Activated naive CD8-positive, alpha-beta T cell treated with anti-CD3 and anti-CD28 coated beads for 36 hours (primary cell): ENCODE results near the gene CRB2. TPM values are rescaled to one million over a fixed set of nuclear protein-coding genes. Genes with fewer than 3 reads are reported as not detected.

Source experiments
- DNase-seq: peaks from one replicate; pipeline ENCODE4 v3.0.0; 2021
- H3K27ac Mint-ChIP-seq: one replicate; pipeline ENCODE4 v1.8.0; 2022; ENCODE audit warnings: mild to moderate bottlenecking, moderate library complexity, mixed read lengths
- H3K27me3 Mint-ChIP-seq: one replicate; pipeline ENCODE4 v1.8.0; 2022; ENCODE audit warnings: mild to moderate bottlenecking, mixed read lengths
- H3K36me3 Mint-ChIP-seq: one replicate; pipeline ENCODE4 v1.8.0; 2021; ENCODE audit warnings: mild to moderate bottlenecking, mixed read lengths
- H3K4me1 Mint-ChIP-seq: one replicate; pipeline ENCODE4 v1.8.0; 2021; ENCODE audit warnings: mixed read lengths
- H3K4me3 Mint-ChIP-seq: one replicate; pipeline ENCODE4 v1.8.0; 2022; ENCODE audit warnings: mild to moderate bottlenecking, moderate library complexity, mixed read lengths
- H3K9me3 Mint-ChIP-seq: one replicate; pipeline ENCODE4 v1.8.0; 2022; ENCODE audit warnings: mixed read lengths
- total RNA-seq, 2 experiments: library from RNA; stranded (reverse); gene quantifications; one replicate each; pipeline ENCODE4 v1.2.3, GENCODE V29; 2021

CRB2 gene
- total RNA-seq, 2 experiments from 2014 or later, result 0.06 to 0.10 TPM

- Mint-ChIP-seq H3K4me3 (no peak overlapping the region), H3K36me3 (peaks cover 1% of the 10 kb centered on the region), H3K9me3 (no peaks in the 10 kb centered on the region), H3K4me1 (no peaks in the 10 kb centered on the region), H3K27me3 (no peaks in the 10 kb centered on the region), H3K27ac (no peak overlapping the region)
- DNase-seq, result no peak
These were observed 63.1 kb downstream of the CRB2 start for GRCh38 chr9:123419091-123419490.

GRCh38 chr9:123419721-123420591 lies 64.0 kb downstream of the CRB2 start:
- no peak overlapping the region for H3K4me3 Mint-ChIP-seq
- no peaks in the 10 kb centered on the region for H3K27me3 Mint-ChIP-seq
- DNase-seq, result no peak
- H3K36me3 Mint-ChIP-seq, result peaks cover 1% of the 10 kb centered on the region
- H3K4me1 Mint-ChIP-seq, result no peaks in the 10 kb centered on the region
- H3K27ac Mint-ChIP-seq, result no peak overlapping the region
- no peaks in the 10 kb centered on the region for H3K9me3 Mint-ChIP-seq

DNA sequence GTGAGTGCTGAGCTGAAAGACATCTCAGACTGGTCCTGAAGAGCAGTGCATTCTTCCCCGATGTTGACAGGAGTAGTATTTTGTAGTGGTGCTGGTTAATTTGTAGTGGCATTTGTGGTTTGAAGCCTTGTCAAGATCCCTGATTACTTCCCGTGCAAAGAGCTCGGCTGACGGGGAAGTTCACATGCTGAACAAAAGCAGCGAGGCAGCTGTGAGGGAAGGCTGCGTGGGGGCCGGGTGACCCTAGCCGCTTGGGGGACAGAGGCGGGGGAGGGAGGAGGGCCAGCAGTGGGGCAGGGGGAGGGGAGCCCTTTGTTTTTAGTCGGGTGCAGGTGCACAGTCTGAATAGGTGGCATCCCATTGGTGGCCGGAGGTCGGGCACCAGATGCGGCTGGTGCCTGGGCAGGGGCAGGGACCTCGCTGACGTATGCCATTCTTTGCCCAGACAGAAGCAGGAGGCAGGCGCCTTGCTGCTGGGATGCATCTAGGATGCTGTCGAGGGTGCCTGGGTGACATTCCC lies 64.7 kb downstream of the CRB2 start:
- no peak for DNase-seq
- no peaks in the 10 kb centered on the region for H3K9me3 Mint-ChIP-seq
- no peaks in the 10 kb centered on the region for H3K4me1 Mint-ChIP-seq
- H3K36me3 Mint-ChIP-seq, result peaks cover 1% of the 10 kb centered on the region
- H3K27me3 Mint-ChIP-seq, result no peaks in the 10 kb centered on the region
- no peak overlapping the region for H3K4me3 Mint-ChIP-seq
- no peak overlapping the region for H3K27ac Mint-ChIP-seq

DNA sequence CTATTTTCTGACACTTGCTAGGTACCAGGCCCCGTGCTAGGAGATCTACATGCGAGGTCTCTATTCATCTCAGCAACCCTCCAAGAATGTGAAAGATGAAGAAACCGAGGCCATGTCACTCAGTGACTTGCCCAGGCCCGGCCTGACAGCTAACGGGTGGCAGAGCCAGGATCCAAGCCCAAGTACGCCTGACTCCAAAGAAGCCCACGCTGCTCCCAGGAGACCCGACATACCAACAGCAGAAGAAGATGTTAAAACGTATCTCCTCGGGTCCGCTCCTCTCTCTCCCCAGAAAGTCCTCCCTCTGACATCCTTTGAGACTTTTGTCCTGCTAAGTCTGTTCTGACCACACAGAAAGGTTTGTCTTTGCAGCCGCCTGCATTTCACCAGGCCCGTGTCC lies 65.2 kb downstream of the CRB2 start:
- no peak for DNase-seq
- H3K36me3 Mint-ChIP-seq, result peaks cover 1% of the 10 kb centered on the region
- H3K9me3 Mint-ChIP-seq, result no peaks in the 10 kb centered on the region
- no peak overlapping the region for H3K27ac Mint-ChIP-seq
- no peaks in the 10 kb centered on the region for H3K4me1 Mint-ChIP-seq
- no peaks in the 10 kb centered on the region for H3K27me3 Mint-ChIP-seq
- H3K4me3 Mint-ChIP-seq, result no peak overlapping the region

GRCh38 chr9:123421801-123422455 lies 65.9 kb downstream of the CRB2 start:
- Mint-ChIP-seq H3K9me3 (no peaks in the 10 kb centered on the region), H3K36me3 (peaks cover 1% of the 10 kb centered on the region), H3K4me1 (peaks cover 2% of the 10 kb centered on the region), H3K27ac (no peak overlapping the region), H3K27me3 (no peaks in the 10 kb centered on the region), H3K4me3 (no peak overlapping the region)
- no peak for DNase-seq

DNA sequence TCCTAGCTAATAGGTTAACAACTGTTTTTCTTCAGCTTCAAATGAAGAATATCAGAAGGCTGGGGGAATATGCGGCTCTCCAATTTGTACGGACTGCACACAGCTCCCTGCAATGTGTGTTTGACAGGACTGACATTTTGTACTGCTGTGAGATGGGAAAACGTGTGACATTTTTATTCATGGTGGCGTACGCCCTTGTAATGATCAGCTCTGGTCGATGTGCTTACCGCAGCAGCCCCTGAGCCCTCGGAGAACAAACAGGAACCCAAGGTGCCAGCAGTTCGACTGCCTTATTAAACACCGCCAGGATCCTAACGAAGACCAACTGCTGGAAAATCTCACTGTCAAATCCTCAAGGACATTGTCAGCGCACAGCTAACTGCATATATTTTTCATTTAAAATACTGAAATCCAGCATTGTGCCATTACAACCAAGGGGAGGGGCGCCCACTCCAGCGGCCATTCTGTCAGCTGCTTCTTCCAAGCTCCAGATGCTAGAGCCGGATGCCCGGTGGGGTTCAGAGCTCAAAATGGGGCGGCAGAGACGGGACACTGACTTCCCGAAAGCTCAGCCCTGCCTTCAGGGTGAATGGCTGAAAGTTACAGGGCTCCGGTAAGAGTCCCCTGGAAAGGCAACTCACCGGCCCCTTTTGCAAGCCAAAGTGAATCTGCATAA lies 66.8 kb downstream of the CRB2 start:
- Mint-ChIP-seq H3K36me3 (peaks cover 1% of the 10 kb centered on the region), H3K4me3 (no peak overlapping the region), H3K27me3 (no peaks in the 10 kb centered on the region), H3K4me1 (peaks cover 2% of the 10 kb centered on the region), H3K9me3 (no peaks in the 10 kb centered on the region), H3K27ac (no peak overlapping the region)
- no peak for DNase-seq

DNA sequence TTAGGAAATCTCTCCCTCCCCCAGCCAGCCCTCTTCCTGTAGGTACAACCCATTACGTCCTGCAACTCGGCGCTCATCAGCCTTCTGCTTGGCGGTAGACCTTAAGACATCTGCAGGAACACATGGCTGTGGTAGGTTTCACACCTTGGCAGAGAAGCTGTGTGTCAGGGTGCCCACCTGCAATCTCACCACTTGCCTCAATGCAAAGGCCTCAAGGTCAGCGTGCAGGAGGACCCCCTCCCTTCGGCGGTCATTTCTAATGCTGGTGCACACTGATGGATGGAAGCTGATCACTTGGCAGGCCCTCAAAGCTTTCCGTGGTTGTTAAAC lies 67.3 kb downstream of the CRB2 start:
- Mint-ChIP-seq H3K4me1 (peaks cover 2% of the 10 kb centered on the region), H3K9me3 (no peaks in the 10 kb centered on the region), H3K4me3 (no peak overlapping the region), H3K36me3 (peaks cover 1% of the 10 kb centered on the region), H3K27me3 (no peaks in the 10 kb centered on the region), H3K27ac (no peak overlapping the region)
- no peak for DNase-seq

DNA sequence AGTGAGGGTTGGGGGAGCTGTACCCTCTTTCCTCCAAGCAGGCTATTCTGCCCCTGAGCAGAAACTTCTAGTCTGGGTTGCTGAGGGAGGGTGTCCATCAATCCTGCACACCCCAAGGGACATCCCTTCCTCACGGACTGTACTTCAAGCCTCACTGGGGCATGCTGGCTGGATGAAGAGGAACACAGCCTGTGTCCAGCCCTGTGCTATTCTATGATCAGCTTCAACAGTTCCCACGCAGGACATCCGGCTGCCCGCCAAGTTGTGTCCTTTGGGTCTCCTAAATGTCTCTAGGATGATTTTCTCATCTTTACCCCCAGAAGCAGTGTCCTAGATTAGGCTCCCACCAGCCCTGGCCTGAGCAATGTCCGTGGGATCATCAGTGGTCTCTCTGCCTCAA lies 68.1 kb downstream of the CRB2 start:
- Mint-ChIP-seq H3K36me3 (peaks cover 6% of the 10 kb centered on the region), H3K4me1 (peaks cover 2% of the 10 kb centered on the region), H3K27ac (no peak overlapping the region), H3K4me3 (no peak overlapping the region), H3K27me3 (no peaks in the 10 kb centered on the region), H3K9me3 (no peaks in the 10 kb centered on the region)
- DNase-seq, result no peak

DNA sequence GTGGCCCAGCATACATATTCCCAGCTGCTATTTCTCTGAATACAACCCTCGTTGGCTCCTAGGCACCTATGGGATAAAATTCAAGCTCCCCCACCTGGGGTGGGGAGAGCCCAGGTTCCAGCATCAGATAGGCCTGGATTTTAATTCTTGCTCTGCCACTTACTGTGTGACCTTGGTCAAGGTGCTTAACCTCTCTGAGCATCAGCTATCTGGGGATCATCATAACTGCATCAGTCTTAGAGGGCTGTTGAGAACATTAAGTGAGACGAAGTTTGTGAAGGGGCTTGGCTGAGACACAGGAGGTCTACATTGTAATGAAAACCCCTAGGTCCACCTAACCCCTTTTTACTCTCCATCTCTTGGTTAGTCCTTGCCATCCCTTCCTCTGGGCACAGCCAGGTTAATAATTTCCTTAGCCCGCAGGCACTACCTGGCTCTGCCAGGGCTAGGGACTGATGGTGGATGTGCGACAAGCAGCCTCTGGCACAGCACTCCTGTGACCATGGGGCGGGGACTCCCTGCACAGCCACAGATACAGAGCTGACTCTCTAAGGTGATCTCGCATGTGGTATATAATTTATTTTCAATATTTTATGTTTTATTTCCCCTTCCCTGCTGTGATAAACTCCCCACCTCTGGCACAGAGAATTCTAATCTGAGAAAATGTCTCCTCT lies 68.7 kb downstream of the CRB2 start:
- no peak for DNase-seq
- Mint-ChIP-seq H3K4me3 (no peak overlapping the region), H3K36me3 (peaks cover 10% of the 10 kb centered on the region), H3K27ac (no peak overlapping the region), H3K4me1 (peaks cover 2% of the 10 kb centered on the region), H3K27me3 (no peaks in the 10 kb centered on the region), H3K9me3 (no peaks in the 10 kb centered on the region)

DNA sequence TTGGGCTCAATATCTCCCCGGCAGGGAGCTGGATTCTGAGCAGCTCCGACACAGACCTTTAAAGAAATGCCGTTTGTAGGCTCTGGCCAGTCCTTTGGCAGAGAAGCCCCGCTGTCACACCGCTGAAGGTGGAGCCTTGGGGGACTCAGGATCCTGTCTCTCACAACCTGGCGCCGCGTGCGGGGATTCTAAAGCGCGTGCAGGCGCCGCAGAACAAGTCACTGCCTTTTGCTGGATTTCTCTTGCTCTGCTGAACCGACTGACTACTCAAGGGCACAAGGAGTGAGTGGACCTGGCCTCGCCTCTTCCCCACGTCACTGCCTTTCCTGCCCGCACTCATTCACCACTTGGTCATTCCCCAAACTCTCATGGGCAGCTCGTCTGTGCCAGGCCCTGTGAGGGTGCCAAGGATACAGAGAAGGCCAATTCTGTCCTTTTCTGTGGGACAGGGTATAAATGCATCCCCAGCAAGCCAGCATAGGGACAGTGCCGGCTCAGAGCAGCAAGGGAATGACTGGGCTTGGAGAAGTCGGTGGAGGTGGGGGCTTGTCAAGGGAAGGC lies 69.3 kb downstream of the CRB2 start:
- H3K4me1 Mint-ChIP-seq, result peaks cover 2% of the 10 kb centered on the region
- peaks cover 16% of the 10 kb centered on the region for H3K36me3 Mint-ChIP-seq
- H3K27me3 Mint-ChIP-seq, result no peaks in the 10 kb centered on the region
- no peak overlapping the region for H3K27ac Mint-ChIP-seq
- H3K9me3 Mint-ChIP-seq, result peaks cover 2% of the 10 kb centered on the region
- no peak overlapping the region for H3K4me3 Mint-ChIP-seq
- no peak for DNase-seq

- Mint-ChIP-seq H3K4me3 (no peak overlapping the region), H3K9me3 (peaks cover 2% of the 10 kb centered on the region), H3K27me3 (no peaks in the 10 kb centered on the region), H3K4me1 (peaks cover 2% of the 10 kb centered on the region), H3K27ac (no peak overlapping the region), H3K36me3 (peaks cover 20% of the 10 kb centered on the region)
- DNase-seq, result no peak
These were observed 69.9 kb downstream of the CRB2 start for GRCh38 chr9:123425836-123426365.

- H3K4me3 Mint-ChIP-seq, result no peak overlapping the region
- H3K36me3 Mint-ChIP-seq, result peaks cover 20% of the 10 kb centered on the region
- DNase-seq, result no peak
- H3K27ac Mint-ChIP-seq, result no peak overlapping the region
- H3K4me1 Mint-ChIP-seq, result peaks cover 2% of the 10 kb centered on the region
- peaks cover 2% of the 10 kb centered on the region for H3K9me3 Mint-ChIP-seq
- H3K27me3 Mint-ChIP-seq, result no peaks in the 10 kb centered on the region
These were observed 70.4 kb downstream of the CRB2 start for GRCh38 chr9:123426406-123426805.
